Vagina (tissue), 2 donors: Measurements from ENCODE around the gene INPP4B.

Experiments used
- CTCF ChIP-seq, 3 experiments: fragments of 450-650 bp in 2 of 3; fragments of 200-600 bp in 1 of 3; sonication (generic) in 1 of 3; IDR thresholded peaks; one replicate each; pipeline ENCODE4 v1.5.1; 2017 to 2019; ENCODE audit warnings: antibody characterized with exemption in 3 of 3, mild to moderate bottlenecking in 2 of 3, moderate library complexity in 2 of 3
- POLR2AphosphoS5 ChIP-seq, 2 donors: sonication (generic); formaldehyde crosslinking; IDR thresholded peaks; one replicate each; pipeline ENCODE4 v1.9.0; 2017; ENCODE audit warnings: antibody characterized with exemption in 2 of 2, mild to moderate bottlenecking in 2 of 2, low read depth in 1 of 2; ENCODE audit not compliant: insufficient read depth in 1 of 2

DNA sequence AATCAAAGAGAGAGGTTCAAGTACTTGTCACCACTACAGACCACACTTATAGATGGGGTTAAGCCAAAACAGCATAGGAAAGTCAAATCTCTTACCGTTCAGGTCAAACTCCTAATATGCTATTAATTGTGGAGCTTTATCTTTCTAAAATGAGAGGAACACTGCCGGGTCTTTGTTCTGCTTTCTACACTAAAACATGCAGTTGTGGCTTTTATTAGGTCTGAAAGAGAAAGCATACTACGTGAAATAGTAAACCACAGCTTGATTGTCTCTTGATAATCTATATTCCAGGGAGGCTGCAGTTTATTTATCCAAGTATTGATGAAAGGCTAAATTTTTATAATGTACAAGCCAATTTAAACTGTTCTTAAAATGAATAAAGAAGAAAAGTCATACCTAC is 12.3 kb upstream of the INPP4B start:
- no peak for TF ChIP-seq CTCF (IDR thresholded peaks at IDR 0.05)
- no peak for TF ChIP-seq POLR2AphosphoS5 (IDR thresholded peaks at IDR 0.05; ENCODE audit: insufficient read depth in 1 of 2, low read depth in 1 of 2)
